Measurements from ENCODE around the gene ARHGAP33. TPM values are rescaled to one million over a fixed set of nuclear protein-coding genes. Genes with fewer than 3 reads are reported as not detected.

The ARHGAP33 gene
- total and polyA plus RNA-seq, 2 experiments from 2014 or later: 11.6 to 22.1 TPM

DNA sequence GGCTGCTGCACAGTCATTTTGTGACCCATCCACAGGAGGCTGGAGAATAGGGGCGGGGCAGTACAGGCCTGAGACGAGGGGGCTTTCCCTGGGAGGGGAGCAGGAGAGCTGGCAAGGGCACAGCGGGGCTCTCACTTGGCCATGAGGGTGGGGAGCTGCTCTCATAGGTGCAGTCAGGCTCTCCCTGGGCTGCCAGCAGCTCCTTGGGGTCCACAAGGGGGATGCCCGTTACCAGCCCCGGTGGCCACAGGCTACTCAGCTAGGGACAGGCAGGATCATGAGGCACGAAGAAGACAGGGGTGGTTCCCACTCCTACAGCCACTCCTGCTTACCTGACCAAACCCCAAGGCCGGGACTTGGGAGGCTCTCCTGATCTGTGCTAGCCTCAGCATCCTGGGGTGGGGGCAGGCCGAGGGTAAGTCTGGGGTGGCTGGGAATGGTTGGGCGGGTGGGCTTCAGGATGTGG lies 16.5 kb downstream of the ARHGAP33 start (continued):
- TF ChIP-seq, protein P1, sequence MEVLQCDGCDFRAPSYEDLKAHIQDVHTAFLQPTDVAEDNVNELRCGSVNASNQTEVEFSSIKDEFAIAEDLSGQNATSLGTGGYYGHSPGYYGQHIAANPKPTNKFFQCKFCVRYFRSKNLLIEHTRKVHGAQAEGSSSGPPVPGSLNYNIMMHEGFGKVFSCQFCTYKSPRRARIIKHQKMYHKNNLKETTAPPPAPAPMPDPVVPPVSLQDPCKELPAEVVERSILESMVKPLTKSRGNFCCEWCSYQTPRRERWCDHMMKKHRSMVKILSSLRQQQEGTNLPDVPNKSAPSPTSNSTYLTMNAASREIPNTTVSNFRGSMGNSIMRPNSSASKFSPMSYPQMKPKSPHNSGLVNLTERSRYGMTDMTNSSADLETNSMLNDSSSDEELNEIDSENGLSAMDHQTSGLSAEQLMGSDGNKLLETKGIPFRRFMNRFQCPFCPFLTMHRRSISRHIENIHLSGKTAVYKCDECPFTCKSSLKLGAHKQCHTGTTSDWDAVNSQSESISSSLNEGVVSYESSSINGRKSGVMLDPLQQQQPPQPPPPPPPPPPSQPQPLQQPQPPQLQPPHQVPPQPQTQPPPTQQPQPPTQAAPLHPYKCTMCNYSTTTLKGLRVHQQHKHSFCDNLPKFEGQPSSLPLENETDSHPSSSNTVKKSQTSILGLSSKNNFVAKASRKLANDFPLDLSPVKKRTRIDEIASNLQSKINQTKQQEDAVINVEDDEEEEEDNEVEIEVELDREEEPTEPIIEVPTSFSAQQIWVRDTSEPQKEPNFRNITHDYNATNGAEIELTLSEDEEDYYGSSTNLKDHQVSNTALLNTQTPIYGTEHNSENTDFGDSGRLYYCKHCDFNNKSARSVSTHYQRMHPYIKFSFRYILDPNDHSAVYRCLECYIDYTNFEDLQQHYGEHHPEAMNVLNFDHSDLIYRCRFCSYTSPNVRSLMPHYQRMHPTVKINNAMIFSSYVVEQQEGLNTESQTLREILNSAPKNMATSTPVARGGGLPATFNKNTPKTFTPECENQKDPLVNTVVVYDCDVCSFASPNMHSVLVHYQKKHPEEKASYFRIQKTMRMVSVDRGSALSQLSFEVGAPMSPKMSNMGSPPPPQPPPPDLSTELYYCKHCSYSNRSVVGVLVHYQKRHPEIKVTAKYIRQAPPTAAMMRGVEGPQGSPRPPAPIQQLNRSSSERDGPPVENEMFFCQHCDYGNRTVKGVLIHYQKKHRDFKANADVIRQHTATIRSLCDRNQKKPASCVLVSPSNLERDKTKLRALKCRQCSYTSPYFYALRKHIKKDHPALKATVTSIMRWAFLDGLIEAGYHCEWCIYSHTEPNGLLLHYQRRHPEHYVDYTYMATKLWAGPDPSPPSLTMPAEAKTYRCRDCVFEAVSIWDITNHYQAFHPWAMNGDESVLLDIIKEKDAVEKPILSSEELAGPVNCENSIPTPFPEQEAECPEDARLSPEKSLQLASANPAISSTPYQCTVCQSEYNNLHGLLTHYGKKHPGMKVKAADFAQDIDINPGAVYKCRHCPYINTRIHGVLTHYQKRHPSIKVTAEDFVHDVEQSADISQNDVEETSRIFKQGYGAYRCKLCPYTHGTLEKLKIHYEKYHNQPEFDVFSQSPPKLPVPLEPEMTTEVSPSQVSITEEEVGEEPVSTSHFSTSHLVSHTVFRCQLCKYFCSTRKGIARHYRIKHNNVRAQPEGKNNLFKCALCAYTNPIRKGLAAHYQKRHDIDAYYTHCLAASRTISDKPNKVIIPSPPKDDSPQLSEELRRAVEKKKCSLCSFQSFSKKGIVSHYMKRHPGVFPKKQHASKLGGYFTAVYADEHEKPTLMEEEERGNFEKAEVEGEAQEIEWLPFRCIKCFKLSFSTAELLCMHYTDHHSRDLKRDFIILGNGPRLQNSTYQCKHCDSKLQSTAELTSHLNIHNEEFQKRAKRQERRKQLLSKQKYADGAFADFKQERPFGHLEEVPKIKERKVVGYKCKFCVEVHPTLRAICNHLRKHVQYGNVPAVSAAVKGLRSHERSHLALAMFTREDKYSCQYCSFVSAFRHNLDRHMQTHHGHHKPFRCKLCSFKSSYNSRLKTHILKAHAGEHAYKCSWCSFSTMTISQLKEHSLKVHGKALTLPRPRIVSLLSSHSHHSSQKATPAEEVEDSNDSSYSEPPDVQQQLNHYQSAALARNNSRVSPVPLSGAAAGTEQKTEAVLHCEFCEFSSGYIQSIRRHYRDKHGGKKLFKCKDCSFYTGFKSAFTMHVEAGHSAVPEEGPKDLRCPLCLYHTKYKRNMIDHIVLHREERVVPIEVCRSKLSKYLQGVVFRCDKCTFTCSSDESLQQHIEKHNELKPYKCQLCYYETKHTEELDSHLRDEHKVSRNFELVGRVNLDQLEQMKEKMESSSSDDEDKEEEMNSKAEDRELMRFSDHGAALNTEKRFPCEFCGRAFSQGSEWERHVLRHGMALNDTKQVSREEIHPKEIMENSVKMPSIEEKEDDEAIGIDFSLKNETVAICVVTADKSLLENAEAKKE (CRISPR knock-in tag; IDR thresholded peaks at IDR 0.05): no peak
- TF ChIP-seq, protein P2, sequence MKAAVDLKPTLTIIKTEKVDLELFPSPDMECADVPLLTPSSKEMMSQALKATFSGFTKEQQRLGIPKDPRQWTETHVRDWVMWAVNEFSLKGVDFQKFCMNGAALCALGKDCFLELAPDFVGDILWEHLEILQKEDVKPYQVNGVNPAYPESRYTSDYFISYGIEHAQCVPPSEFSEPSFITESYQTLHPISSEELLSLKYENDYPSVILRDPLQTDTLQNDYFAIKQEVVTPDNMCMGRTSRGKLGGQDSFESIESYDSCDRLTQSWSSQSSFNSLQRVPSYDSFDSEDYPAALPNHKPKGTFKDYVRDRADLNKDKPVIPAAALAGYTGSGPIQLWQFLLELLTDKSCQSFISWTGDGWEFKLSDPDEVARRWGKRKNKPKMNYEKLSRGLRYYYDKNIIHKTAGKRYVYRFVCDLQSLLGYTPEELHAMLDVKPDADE (IDR thresholded peaks at IDR 0.05): no peak

DNA sequence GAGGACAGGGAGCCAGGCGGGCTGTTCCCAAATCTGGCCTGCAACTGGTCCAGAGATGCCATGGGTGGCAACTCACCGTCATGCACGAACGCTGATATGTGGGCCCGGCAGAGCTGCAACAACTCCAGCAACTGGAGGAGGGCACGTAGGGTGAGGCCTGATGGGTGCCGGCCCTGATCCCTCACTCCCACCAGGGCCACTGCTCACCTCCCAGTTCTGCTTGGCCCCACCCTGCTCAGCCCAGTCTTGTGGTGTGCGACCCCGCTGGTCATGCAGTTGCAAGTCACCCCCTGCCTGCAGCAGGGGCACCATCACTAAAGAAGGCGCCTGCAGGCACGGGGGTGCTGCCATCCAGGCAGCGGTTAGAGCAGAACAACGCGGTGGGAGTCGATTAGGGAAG lies 16.9 kb downstream of the ARHGAP33 start:
- no peaks in the 10 kb centered on the region for H3K9me2 ChIP-seq (ENCODE audit: insufficient read depth)
- peaks cover 6% of the 10 kb centered on the region; the same call in 1 of the 2 replicates for H3K4me1 ChIP-seq (ENCODE audit: insufficient read depth)
- ATAC-seq (no peak), DNase-seq (ENCODE audit: low spot score) (no peak)
- no peak overlapping the region for H3K4me2 ChIP-seq
- Mint-ChIP-seq H3K4me3 (no peak overlapping the region), H3K36me3 (ENCODE audit: low read depth) (no peaks in the 10 kb centered on the region), H3K4me1 (peaks cover 9% of the 10 kb centered on the region), H3K27me3 (ENCODE audit: insufficient read depth, low read depth, poor library complexity) (peaks cover 25% of the 10 kb centered on the region), H3K27ac (no peak overlapping the region), H3K9me3 (no peaks in the 10 kb centered on the region; the same call in 2 of the 3 replicates)
- H4K20me1 ChIP-seq (replicated peaks; ENCODE audit: insufficient read depth): no peaks in the 10 kb centered on the region
- no peak overlapping the region for H3K4me3 ChIP-seq
- H2AFZ ChIP-seq: no peak overlapping the region
- peaks cover 24% of the 10 kb centered on the region for H3K27me3 ChIP-seq (ENCODE audit: insufficient read depth)
- 0 out of 2 replicates have a peak, but pooled peaks cover 8% of the 10 kb centered on the region for H3F3A ChIP-seq (replicated peaks; ENCODE audit: low read depth)
- H3K79me2 ChIP-seq (replicated peaks; ENCODE audit: insufficient read depth): no peaks in the 10 kb centered on the region
- no peaks in the 10 kb centered on the region for H3K36me3 ChIP-seq (ENCODE audit: insufficient read depth)
- no peak overlapping the region for H3K27ac ChIP-seq (ENCODE audit: low read depth)
- TF ChIP-seq STAT1 (IDR thresholded peaks at IDR 0.05; ENCODE audit: unreplicated experiment): no peak
- TF ChIP-seq, protein P1 (CRISPR knock-in tag; IDR thresholded peaks at IDR 0.05): no peak
- no peak for TF ChIP-seq EZH2phosphoT487 (IDR thresholded peaks at IDR 0.05; ENCODE audit: unreplicated experiment)

Data from GM23338 (cell line).